Breast epithelium (tissue), 3 donors: ENCODE data around the gene COA4.

Experiments used
- POLR2A ChIP-seq: fragments of 450-650 bp; IDR thresholded peaks from one replicate; pipeline ENCODE4 v1.6.1; 2016; ENCODE audit warnings: antibody characterized with exemption, mild to moderate bottlenecking, moderate library complexity
- POLR2AphosphoS5 ChIP-seq, 3 donors: sonication (generic); formaldehyde crosslinking; IDR thresholded peaks; one replicate each; pipeline ENCODE4 v1.6.1; 2017; ENCODE audit warnings: antibody characterized with exemption in 3 of 3
- TF ChIP-seq, protein P1 (sequence below), 3 donors: fragments of 450-650 bp; IDR thresholded peaks; one replicate each; pipeline ENCODE4 v1.5.1; 2016 to 2017; ENCODE audit warnings: antibody characterized with exemption in 3 of 3, mild to moderate bottlenecking in 3 of 3, moderate library complexity in 3 of 3

DNA sequence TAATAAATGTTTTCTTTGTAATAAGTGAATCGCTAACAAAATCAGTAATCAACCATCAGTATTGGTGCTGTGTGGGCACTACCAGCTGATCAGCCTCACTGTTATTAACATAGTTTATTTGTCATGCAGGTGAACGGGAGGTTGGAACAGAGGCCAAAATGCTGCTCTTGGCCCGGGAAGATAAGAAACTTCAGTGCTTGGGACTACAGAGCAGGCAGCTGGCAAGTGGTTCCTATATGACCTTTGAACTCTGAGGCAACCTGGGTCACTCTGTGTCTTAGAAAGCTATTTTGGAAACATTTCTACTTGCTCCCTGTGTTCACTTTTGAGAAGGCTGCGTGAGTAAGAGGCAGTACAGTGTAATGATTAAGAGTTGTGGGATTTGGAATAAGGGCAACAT is 37.6 kb upstream of the COA4 start:
- TF ChIP-seq, protein P1, sequence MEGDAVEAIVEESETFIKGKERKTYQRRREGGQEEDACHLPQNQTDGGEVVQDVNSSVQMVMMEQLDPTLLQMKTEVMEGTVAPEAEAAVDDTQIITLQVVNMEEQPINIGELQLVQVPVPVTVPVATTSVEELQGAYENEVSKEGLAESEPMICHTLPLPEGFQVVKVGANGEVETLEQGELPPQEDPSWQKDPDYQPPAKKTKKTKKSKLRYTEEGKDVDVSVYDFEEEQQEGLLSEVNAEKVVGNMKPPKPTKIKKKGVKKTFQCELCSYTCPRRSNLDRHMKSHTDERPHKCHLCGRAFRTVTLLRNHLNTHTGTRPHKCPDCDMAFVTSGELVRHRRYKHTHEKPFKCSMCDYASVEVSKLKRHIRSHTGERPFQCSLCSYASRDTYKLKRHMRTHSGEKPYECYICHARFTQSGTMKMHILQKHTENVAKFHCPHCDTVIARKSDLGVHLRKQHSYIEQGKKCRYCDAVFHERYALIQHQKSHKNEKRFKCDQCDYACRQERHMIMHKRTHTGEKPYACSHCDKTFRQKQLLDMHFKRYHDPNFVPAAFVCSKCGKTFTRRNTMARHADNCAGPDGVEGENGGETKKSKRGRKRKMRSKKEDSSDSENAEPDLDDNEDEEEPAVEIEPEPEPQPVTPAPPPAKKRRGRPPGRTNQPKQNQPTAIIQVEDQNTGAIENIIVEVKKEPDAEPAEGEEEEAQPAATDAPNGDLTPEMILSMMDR (IDR thresholded peaks at IDR 0.05), result no peak
- TF ChIP-seq POLR2AphosphoS5 (IDR thresholded peaks at IDR 0.05) (no peak), POLR2A (no peak)
